DMS79 treated with DMSO at 0.1 percent for 48 hours (cell line): ENCODE measurements around the gene EPHA3.
"Not testable (repeated sequence)": the region's sequence is repeated elsewhere in the genome, so short reads cannot be mapped to it uniquely, and the experiment has no call there.

Source experiments
- DNase-seq: peaks from one replicate; lab custom pipeline; 2025; lab: John Stamatoyannopoulos, UW

Gene EPHA3

GRCh38 chr3:89287902-89288508 lies 180.6 kb downstream of the EPHA3 start:
- no peak for DNase-seq

GRCh38 chr3:89289574-89290190 lies 182.3 kb downstream of the EPHA3 start:
- no peak for DNase-seq

- no peak for DNase-seq
Measured at GRCh38 chr3:89297199-89297598, 189.8 kb downstream of the EPHA3 start.

GRCh38 chr3:89300526-89300925 lies 193.1 kb downstream of the EPHA3 start:
- DNase-seq, result no peak

GRCh38 chr3:89300981-89301380 lies 193.6 kb downstream of the EPHA3 start:
- DNase-seq, result no peak

GRCh38 chr3:89303701-89304100 lies 196.3 kb downstream of the EPHA3 start:
- DNase-seq, result no peak

- no peak for DNase-seq
Measured at GRCh38 chr3:89306540-89306939, 199.1 kb downstream of the EPHA3 start.

- no peak for DNase-seq
Measured at GRCh38 chr3:89311581-89311980, 204.2 kb downstream of the EPHA3 start.

- DNase-seq, result no peak
Measured at GRCh38 chr3:89312141-89312540, 204.7 kb downstream of the EPHA3 start.

- DNase-seq, result no peak
Measured at GRCh38 chr3:89314454-89315098, 207.2 kb downstream of the EPHA3 start.

GRCh38 chr3:89315750-89316470 lies 208.5 kb downstream of the EPHA3 start:
- no peak for DNase-seq

- no peak for DNase-seq
Measured at GRCh38 chr3:89320186-89320585, 212.8 kb downstream of the EPHA3 start.

GRCh38 chr3:89326997-89327396 lies 219.6 kb downstream of the EPHA3 start:
- no peak for DNase-seq

- DNase-seq, result no peak
Measured at GRCh38 chr3:89332386-89332785, 225.0 kb downstream of the EPHA3 start.

- DNase-seq, result no peak
Measured at GRCh38 chr3:89332793-89333192, 225.4 kb downstream of the EPHA3 start.

- DNase-seq, result no peak
Measured at GRCh38 chr3:89335693-89336092, 228.3 kb downstream of the EPHA3 start.

- no peak for DNase-seq
Measured at GRCh38 chr3:89340408-89340807, 233.0 kb downstream of the EPHA3 start.

- no peak for DNase-seq
Measured at GRCh38 chr3:89344076-89344475, 236.7 kb downstream of the EPHA3 start.

- not testable (repeated sequence) for DNase-seq
Measured at GRCh38 chr3:89350935-89351334, 243.5 kb downstream of the EPHA3 start.

GRCh38 chr3:89353465-89353864 lies 246.0 kb downstream of the EPHA3 start:
- no peak for DNase-seq

- no peak for DNase-seq
Measured at GRCh38 chr3:89358281-89358680, 250.9 kb downstream of the EPHA3 start.

GRCh38 chr3:89360156-89360555 lies 252.7 kb downstream of the EPHA3 start:
- DNase-seq, result no peak

GRCh38 chr3:89362496-89362895 lies 255.1 kb downstream of the EPHA3 start:
- DNase-seq, result no peak
